Astrocyte of the cerebellum (primary cell): ENCODE measurements around the gene VNN1.
"Not testable (repeated sequence)": the region's sequence is repeated elsewhere in the genome, so short reads cannot be mapped to it uniquely, and the experiment has no call there.

Source experiments
- DNase-seq: peaks from one replicate; pipeline ENCODE4 v3.0.0-alpha.2; 2011; ENCODE audit warnings: low read depth
- H3K4me3 ChIP-seq: 2 replicates; pipeline ENCODE4 v1.5.1; 2011; ENCODE audit warnings: mild to moderate bottlenecking, low read depth, low read length, moderate library complexity
- CTCF ChIP-seq: IDR thresholded peaks from 2 replicates; pipeline ENCODE4 v1.5.1; 2012; ENCODE audit warnings: low read length, low read depth, moderate library complexity, mild to moderate bottlenecking; ENCODE audit errors: missing control alignments
- in situ Hi-C: cut with HindIII; loops from 2 replicates; pipeline ENCODE4 v1.10.0; 2017; ENCODE audit warnings: low sequenced_read_pairs

VNN1 gene

DNA sequence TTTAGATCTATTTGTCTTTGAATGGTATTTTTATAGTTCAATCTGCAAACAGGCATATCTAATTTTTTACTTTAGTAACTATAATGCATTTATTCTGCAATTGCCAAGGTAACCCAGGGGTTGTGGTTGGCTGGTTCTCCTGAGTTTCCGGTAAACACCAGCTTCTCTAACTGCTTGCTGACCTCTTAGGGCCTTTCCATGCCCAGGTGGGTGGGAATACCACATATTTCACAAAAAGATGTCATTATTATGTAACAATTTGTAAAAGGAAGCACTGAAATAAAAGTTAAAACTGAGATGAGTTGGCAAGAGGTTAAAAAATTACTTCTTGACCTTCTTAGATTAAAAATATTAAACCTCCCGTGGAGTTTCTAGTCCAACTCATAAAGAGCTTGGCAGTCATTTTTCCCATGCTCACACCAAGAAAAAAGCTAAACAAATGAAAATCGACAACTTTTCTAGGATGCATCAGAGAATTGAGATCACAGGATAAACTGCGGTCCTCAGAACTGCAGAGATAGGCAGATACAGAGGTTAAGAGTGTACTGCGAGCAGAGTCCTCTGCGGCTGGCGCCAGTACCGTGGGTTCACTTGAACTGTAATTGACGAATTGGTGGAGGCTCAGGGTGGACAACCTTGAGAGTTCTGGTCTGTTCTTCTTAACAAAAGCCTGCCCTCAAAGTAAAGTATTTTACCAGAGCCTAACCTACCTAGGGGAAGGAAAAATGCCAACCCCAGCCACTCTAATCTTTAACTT is 2.2 kb upstream of the VNN1 start:
- in situ Hi-C loops, result no loop called here

DNA sequence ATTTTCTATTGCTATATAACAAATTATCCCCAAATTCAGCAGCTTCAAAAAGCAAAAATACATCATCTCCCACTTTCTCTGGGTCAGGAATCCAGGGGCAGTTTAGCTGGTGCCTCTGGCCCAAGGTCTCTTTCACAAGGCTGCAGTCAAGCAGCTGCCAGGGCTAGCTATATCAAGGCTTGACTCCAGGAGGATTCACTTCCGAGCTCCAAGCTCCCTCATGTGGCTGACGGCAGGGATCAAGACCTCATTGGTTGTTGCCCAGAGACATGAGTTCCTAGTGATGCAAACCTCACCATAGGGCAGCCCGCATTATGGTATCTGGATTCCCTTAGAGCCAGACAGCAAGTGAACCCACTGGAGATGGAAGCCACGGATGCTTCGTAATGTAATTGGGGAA is 1.3 kb upstream of the VNN1 start:
- DNase-seq, result no peak
- H3K4me3 ChIP-seq, result no peak overlapping the region
- in situ Hi-C loops, result no loop called here
- peak; percentile 44 for TF ChIP-seq CTCF

More for the DNA sequence above, 2.2 kb upstream of the VNN1 start:
- no peak for TF ChIP-seq CTCF
- no peak for DNase-seq
- H3K4me3 ChIP-seq, result no peak overlapping the region

DNA sequence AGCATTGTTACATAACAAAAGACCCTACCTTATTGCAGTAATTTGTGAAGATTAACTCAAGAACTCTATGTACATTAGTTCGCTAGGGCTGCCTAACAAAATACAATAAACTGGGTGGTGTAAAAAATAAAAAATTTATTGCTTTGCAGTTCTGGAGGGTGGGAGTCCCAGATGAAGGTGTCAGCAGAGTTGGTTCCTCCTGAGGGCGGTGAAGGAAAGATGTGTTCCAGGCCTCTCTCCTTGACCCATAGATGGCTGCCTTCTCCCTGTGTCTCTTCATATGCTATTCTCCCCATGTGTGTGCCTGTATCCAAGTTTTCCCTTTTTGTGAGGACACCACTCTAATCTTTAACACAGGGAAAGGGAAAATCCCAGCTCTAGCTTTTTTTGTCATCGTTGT is 305 bp upstream of the VNN1 start:
- no peak for DNase-seq
- in situ Hi-C loops, result no loop called here
- no peak for TF ChIP-seq CTCF
- H3K4me3 ChIP-seq, result no peak overlapping the region

DNA sequence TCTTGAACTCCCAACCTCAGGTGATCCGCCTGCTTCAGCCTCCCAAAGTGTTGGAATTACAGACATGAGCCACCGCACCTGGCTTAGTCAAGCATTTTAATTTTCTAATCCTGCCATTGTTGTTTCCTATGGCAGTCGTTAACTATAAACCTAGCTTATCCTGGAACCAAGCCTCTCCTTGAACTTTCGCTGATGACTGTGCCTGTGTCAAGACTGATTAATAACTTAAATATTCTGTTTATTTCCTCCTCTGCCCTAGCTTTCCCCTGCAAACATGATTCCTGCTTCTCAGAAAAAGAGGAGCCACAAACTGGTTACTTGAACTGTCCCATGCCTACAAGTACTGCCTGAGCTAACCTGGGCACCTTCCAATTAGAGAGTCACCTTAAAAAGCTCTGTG is 1.5 kb downstream of the VNN1 start:
- in situ Hi-C loops, result no loop called here

GRCh38 chr6:132708771-132709170 is 5.1 kb downstream of the VNN1 start:
- in situ Hi-C loops, result no loop called here

More for the DNA sequence above, 1.5 kb downstream of the VNN1 start:
- no peak for DNase-seq
- no peak overlapping the region for H3K4me3 ChIP-seq
- TF ChIP-seq CTCF, result no peak

GRCh38 chr6:132708002-132708401 is 5.9 kb downstream of the VNN1 start:
- TF ChIP-seq CTCF, result no peak
- no peak for DNase-seq
- H3K4me3 ChIP-seq, result no peak overlapping the region
- in situ Hi-C loops, result no loop called here

More at GRCh38 chr6:132708771-132709170, 5.1 kb downstream of the VNN1 start:
- H3K4me3 ChIP-seq, result no peak overlapping the region
- no peak for TF ChIP-seq CTCF
- DNase-seq, result no peak

DNA sequence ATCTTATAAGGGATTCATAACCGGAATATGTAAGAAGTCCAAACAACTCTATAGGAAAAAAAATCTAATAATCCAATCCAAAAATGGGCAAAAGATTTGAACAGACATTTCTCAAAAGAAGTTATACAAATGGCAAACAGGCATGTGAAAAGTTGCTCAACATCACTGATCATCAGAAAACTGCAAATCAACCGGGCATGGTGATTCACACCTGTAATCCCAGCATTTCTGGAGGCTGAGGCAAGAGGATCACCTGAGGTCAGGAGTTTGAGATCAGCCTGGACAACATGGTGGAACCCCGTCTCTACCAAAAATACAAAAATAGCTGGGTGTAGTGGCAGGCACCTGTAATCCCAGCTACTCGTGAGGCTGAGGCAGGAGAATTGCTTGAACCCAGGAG is 7.1 kb downstream of the VNN1 start:
- DNase-seq, in situ Hi-C loops, H3K4me3 ChIP-seq: not testable (repeated sequence)
